ENCODE results near the gene CDH4. TPM values are rescaled to one million over a fixed set of nuclear protein-coding genes. Genes with fewer than 3 reads are reported as not detected.

The CDH4 gene
- total and polyA plus RNA-seq, 2 of the 4 experiments (the other 2 are of a cell fraction): 1.6 to 3.5 TPM

DNA sequence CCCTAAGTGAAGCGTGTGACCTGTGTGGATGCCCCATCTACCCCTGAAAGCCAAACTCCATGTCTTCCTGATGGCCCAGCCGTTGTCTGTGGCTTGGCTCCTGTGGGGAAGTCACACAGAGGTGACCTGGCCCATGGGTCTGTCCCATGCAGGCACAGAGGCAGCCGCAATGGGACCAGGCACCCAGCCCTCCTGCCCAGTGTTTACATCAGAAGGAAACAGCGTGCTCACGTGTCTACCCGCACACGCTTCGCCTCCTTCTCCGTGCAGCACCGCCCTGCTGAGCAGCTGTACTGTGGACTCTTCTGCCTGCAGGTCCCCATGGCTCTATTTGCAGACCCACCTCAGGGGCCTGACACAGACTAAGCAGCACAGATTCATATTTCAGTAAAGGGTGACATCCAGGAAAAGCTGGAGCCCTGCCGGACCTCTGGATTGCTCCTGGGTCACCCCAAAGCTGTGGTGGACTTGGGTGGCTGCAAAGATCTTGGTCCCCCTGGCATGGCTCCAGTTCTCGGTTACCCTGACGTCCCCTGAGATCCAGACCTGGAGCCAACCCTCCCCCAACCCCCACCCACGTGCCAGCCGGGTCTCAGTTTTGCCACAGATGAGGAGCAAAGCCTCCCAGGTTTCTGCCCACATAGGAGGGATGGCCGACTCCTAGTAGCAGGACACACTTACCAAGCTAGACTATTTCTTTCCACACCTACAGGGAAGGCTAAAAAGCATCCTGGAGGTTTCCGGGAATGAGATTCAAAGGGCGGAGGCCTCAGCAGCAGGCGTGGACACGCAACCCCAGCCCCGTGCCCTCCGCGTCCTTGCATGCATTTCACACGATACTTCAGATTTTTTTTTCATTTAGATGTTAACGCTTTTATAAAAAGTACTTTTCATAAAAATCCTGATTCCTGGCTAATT, 120.3 kb downstream of the CDH4 start (continued):
- TF ChIP-seq CHD1 (IDR thresholded peaks at IDR 0.05; ENCODE audit: low read depth, low read length): no peak
- no peak for TF ChIP-seq BHLHE40 (IDR thresholded peaks at IDR 0.05; ENCODE audit: low read depth, low read length)

DNA sequence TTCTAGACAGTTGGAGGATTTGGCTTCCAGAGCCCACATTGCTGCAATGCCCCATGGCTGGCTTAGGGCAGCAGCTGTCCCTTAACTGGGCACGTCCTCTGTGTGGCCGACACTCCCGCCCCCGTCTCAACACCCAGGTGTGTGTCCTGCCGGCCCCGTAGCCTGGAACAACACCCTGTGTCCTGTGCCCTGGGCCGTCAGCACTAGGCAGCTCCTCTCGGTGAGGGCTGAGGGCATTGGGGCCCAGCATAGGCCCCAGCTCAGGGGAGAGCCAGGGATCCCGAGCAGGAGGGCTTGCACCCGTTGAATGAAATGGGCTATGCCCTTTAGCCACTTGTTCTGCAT, 121.0 kb downstream of the CDH4 start:
- H2BK120ac ChIP-seq (ENCODE audit: low read depth, low read length): no peak overlapping the region
- peaks cover 5% of the 10 kb centered on the region; the same call in 1 of the 2 replicates for H3K4me1 ChIP-seq (ENCODE audit: control insufficient read depth, insufficient read depth, low read length)
- H3K27ac ChIP-seq (ENCODE audit: insufficient read depth, low read length): no peak overlapping the region
- H3K4ac ChIP-seq (ENCODE audit: low read depth, low read length): no peak overlapping the region
- no peak overlapping the region for H2AFZ ChIP-seq (replicated peaks; ENCODE audit: low read length, poor library complexity)
- no peaks in the 10 kb centered on the region for H3K27me3 ChIP-seq (ENCODE audit: control insufficient read depth, insufficient read depth, low read length)
- DNase-seq: no peak
- TF ChIP-seq BHLHE40 (IDR thresholded peaks at IDR 0.05; ENCODE audit: low read depth, low read length): no peak
- TF ChIP-seq RFX5 (IDR thresholded peaks at IDR 0.05; ENCODE audit: low read depth, low read length): no peak
- TF ChIP-seq RCOR1 (IDR thresholded peaks at IDR 0.05; ENCODE audit: insufficient replicate concordance, low read length): no peak
- TF ChIP-seq, protein P1, sequence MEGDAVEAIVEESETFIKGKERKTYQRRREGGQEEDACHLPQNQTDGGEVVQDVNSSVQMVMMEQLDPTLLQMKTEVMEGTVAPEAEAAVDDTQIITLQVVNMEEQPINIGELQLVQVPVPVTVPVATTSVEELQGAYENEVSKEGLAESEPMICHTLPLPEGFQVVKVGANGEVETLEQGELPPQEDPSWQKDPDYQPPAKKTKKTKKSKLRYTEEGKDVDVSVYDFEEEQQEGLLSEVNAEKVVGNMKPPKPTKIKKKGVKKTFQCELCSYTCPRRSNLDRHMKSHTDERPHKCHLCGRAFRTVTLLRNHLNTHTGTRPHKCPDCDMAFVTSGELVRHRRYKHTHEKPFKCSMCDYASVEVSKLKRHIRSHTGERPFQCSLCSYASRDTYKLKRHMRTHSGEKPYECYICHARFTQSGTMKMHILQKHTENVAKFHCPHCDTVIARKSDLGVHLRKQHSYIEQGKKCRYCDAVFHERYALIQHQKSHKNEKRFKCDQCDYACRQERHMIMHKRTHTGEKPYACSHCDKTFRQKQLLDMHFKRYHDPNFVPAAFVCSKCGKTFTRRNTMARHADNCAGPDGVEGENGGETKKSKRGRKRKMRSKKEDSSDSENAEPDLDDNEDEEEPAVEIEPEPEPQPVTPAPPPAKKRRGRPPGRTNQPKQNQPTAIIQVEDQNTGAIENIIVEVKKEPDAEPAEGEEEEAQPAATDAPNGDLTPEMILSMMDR (conservative IDR thresholded peaks at IDR 0.05; ENCODE audit: low read depth, low read length): no peak
- no peak for TF ChIP-seq FOS (IDR thresholded peaks at IDR 0.05; ENCODE audit: low read depth, low read length)
- no peak overlapping the region for H4K8ac ChIP-seq (ENCODE audit: low read depth in 2 of 2, low read length in 2 of 2)
- no peak for ATAC-seq (ENCODE audit: low read depth)
- WGBS, 2 experiments (ENCODE audit: extremely low coverage in 2 of 2, insufficient read length in 1 of 2): 94% methylated on average over 6 of the region's 10 CpGs; no CpG with 5 or more reads in 1 of the 2 experiments
- H2AK5ac ChIP-seq (ENCODE audit: low read depth, low read length): no peak overlapping the region
- CTCF ChIA-PET: no interaction called here
- no peaks in the 10 kb centered on the region for H3K9me1 ChIP-seq (ENCODE audit: insufficient read depth, low read length)
- no peak overlapping the region for H2BK15ac ChIP-seq (ENCODE audit: low read depth, low read length)
- H3K9ac ChIP-seq (ENCODE audit: low read depth, low read length): no peak overlapping the region
- in situ Hi-C loops (cut with MboI; ENCODE audit: low sequenced_read_pairs) (no loop called here), intact Hi-C loops (cut with micrococcal nuclease) (no loop called here), dilution Hi-C loops (cut with HindIII; ENCODE audit: low sequenced_read_pairs, unreplicated experiment) (no loop called here)
- H3K56ac ChIP-seq (ENCODE audit: extremely low read depth, insufficient read depth, low read length): no peak overlapping the region
- no peak overlapping the region for H2BK5ac ChIP-seq (ENCODE audit: low read depth, low read length, poor library complexity, severe bottlenecking)
- POLR2A ChIA-PET (ENCODE audit: unreplicated experiment): no interaction called here
- no peak overlapping the region for H4K91ac ChIP-seq (ENCODE audit: insufficient read depth, low read depth, low read length)
- H2BK20ac ChIP-seq (ENCODE audit: low read depth, low read length): no peak overlapping the region
- no peak overlapping the region for H4K5ac ChIP-seq (ENCODE audit: low read depth, low read length)
- BruUV-seq (replicated peaks): no TSS peak
- no peaks in the 10 kb centered on the region; the same call in 1 of the 2 replicates for H4K20me1 ChIP-seq (ENCODE audit: insufficient read depth, low read length)
- H3K18ac ChIP-seq (ENCODE audit: low read depth, low read length): no peak overlapping the region
- peak overlapping the region; percentile 35 for H2AK9ac ChIP-seq (replicated peaks; ENCODE audit: low read depth, low read length, poor library complexity)
- H3K4me2 ChIP-seq (ENCODE audit: low read depth, low read length): no peak overlapping the region
- no peak overlapping the region for H3K14ac ChIP-seq (replicated peaks; ENCODE audit: low read depth, low read length)
- H3K4me3 ChIP-seq (ENCODE audit: insufficient read depth, low read depth, low read length): no peak overlapping the region
- peaks cover 6% of the 10 kb centered on the region; the same call in 1 of the 2 replicates for H3K9me3 ChIP-seq (ENCODE audit: control insufficient read depth, insufficient read depth, low read length)
- no peaks in the 10 kb centered on the region for H3K36me3 ChIP-seq (ENCODE audit: control insufficient read depth, insufficient read depth, low read length)
- H3K23ac ChIP-seq (ENCODE audit: low read depth, low read length): no peak overlapping the region
- peaks cover 3 to 9% of the 10 kb centered on the region in 2 experiments; a peak in 3 of 4 replicates for H3K79me1 ChIP-seq (ENCODE audit: low read depth in 1 of 2, low read length in 2 of 2)

Measured in IMR-90 (cell line).